Neuronal stem cell (in vitro differentiated cells): ENCODE measurements around the gene RNF20.

ENCODE experiments used
- DNase-seq: peaks from one replicate; pipeline ENCODE4 v3.0.0-alpha.2; 2013; ENCODE audit warnings: low spot score
- H2AFZ ChIP-seq: one replicate; pipeline ENCODE4 v1.6.1; 2013; ENCODE audit warnings: mild to moderate bottlenecking, low read length, inconsistent platforms
- H2AK5ac ChIP-seq: 2 replicates; pipeline ENCODE4 v1.6.1; 2013; ENCODE audit warnings: low read depth, mild to moderate bottlenecking, inconsistent platforms, low read length, moderate library complexity, mixed read lengths
- H2BK120ac ChIP-seq: 2 replicates; pipeline ENCODE4 v1.6.1; 2013; ENCODE audit warnings: low read depth, mild to moderate bottlenecking, inconsistent platforms, low read length, moderate library complexity, mixed read lengths
- H2BK12ac ChIP-seq: one replicate; pipeline ENCODE4 v1.6.1; 2013; ENCODE audit warnings: low read length, inconsistent platforms
- H2BK15ac ChIP-seq: 2 replicates; pipeline ENCODE4 v1.6.1; 2013; ENCODE audit warnings: mild to moderate bottlenecking, low read length, inconsistent platforms, mixed read lengths
- H2BK5ac ChIP-seq: one replicate; pipeline ENCODE4 v1.6.1; 2013; ENCODE audit warnings: inconsistent platforms, mild to moderate bottlenecking, low read length, moderate library complexity
- H3K14ac ChIP-seq: one replicate; pipeline ENCODE4 v1.6.1; 2013; ENCODE audit warnings: low read length, inconsistent platforms
- H3K18ac ChIP-seq: 2 replicates; pipeline ENCODE4 v1.6.1; 2013; ENCODE audit warnings: low read length, inconsistent platforms
- H3K23ac ChIP-seq: 2 replicates; pipeline ENCODE4 v1.6.1; 2013; ENCODE audit warnings: low read depth, mild to moderate bottlenecking, mixed read lengths, low read length, inconsistent platforms; ENCODE audit not compliant: poor library complexity
- H3K27ac ChIP-seq: replicated peaks from 3 replicates; pipeline ENCODE4 v1.5.1; 2013; ENCODE audit warnings: low read length, inconsistent platforms
- H3K27me3 ChIP-seq, 3 experiments: 2 replicates each; pipeline ENCODE4 v1.6.1; 2013; ENCODE audit warnings: low read length in 3 of 3, mild to moderate bottlenecking in 2 of 3, inconsistent platforms in 1 of 3, low read depth in 1 of 3, mixed read lengths in 1 of 3, moderate library complexity in 1 of 3; ENCODE audit not compliant: control insufficient read depth in 3 of 3, insufficient read depth in 3 of 3
- H3K36me3 ChIP-seq, 2 donors: replicated peaks in 1 of 2; 2 replicates each; pipeline ENCODE4 v1.6.1; 2013; ENCODE audit warnings: low read length in 2 of 2; ENCODE audit not compliant: control insufficient read depth in 2 of 2, insufficient read depth in 2 of 2
- H3K4ac ChIP-seq: 2 replicates; pipeline ENCODE4 v1.6.1; 2013; ENCODE audit warnings: inconsistent platforms, mild to moderate bottlenecking, low read length, moderate library complexity
- H3K4me1 ChIP-seq, 2 donors: 1 replicate in 1 of 2; 2 replicates in 1 of 2; pipeline ENCODE4 v1.6.1; 2013; ENCODE audit warnings: low read length in 2 of 2, low read depth in 1 of 2; ENCODE audit not compliant: control insufficient read depth in 2 of 2, insufficient read depth in 1 of 2
- H3K4me2 ChIP-seq: one replicate; pipeline ENCODE4 v1.6.1; 2013; ENCODE audit warnings: mild to moderate bottlenecking, low read length, inconsistent platforms; ENCODE audit not compliant: insufficient read depth, poor library complexity, severe bottlenecking
- H3K4me3 ChIP-seq, 2 donors: 2 replicates each; pipeline ENCODE4 v1.5.1; 2013; ENCODE audit warnings: low read length in 2 of 2, mild to moderate bottlenecking in 2 of 2, inconsistent platforms in 1 of 2, moderate library complexity in 1 of 2
- H3K79me1 ChIP-seq: one replicate; pipeline ENCODE4 v1.6.1; 2013; ENCODE audit warnings: low read depth, mild to moderate bottlenecking, inconsistent platforms, low read length, moderate library complexity
- H3K9ac ChIP-seq: one replicate; pipeline ENCODE4 v1.6.1; 2013; ENCODE audit warnings: mild to moderate bottlenecking, low read depth, low read length, inconsistent platforms; ENCODE audit not compliant: poor library complexity
- H3K9me3 ChIP-seq, 2 donors: replicated peaks in 1 of 2; 2 replicates each; pipeline versions ENCODE3 to v1.6.1; 2013; ENCODE audit warnings: low read length in 2 of 2, mild to moderate bottlenecking in 2 of 2, inconsistent platforms in 1 of 2, low read depth in 1 of 2, mixed read lengths in 1 of 2, moderate library complexity in 1 of 2; ENCODE audit not compliant: control insufficient read depth in 2 of 2, insufficient read depth in 1 of 2
- H4K8ac ChIP-seq: one replicate; pipeline ENCODE4 v1.6.1; 2013; ENCODE audit warnings: low read depth, mild to moderate bottlenecking, inconsistent platforms, low read length, moderate library complexity
- H4K91ac ChIP-seq: one replicate; pipeline ENCODE4 v1.6.1; 2013; ENCODE audit warnings: low read length, low read depth, mild to moderate bottlenecking, inconsistent platforms; ENCODE audit not compliant: poor library complexity
- WGBS, 2 donors: extraction: QIAGEN DNeasy Blood & Tissue Kit; methylation state at CpG; one replicate each; pipeline ENCODE4 v1.1.7; 2013; ENCODE audit warnings: missing lambda C conversion rate in 2 of 2, mixed read lengths in 1 of 2; ENCODE audit not compliant: insufficient read length in 2 of 2, insufficient replicate concordance in 1 of 2; ENCODE audit errors: extremely low coverage in 2 of 2; 5-methylcytosine and 5-hydroxymethylcytosine counted together

The RNF20 gene

DNA sequence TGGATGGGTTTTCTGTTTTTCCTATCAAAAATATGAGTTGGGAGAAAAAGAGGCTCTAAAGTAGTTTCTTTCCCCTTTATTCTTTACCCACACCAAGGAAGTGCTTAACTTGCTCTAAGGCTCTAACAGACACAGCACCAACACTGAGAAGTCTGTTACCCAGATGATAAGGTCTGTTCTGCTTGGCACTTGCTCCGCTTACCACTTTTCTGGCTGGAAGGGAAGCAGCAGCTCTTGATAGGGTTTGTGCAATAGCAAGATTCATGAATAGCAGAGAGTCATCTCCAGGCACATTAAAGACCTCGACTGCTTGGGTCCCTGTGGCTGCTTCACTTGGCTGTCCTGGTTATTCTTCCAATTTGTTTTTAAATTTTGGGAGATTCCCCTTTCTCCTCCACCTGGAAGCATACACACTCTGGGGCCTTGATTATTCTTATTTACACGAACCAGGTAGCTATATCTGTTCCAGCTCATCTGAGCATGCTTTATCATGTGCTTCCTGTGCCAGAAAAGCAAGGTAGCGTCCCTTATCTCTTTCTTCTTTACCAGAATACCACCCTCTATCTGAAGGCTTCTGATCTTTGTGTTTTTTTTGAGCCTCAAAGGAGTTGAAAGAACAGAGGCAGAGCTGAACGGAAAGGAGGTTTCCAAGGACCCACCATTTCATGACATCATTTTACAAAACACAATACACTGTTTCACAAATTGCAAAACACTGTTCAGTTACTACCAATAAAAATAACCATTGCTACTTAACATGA is 36.3 kb downstream of the RNF20 start:
- no peaks in the 10 kb centered on the region for H3K79me1 ChIP-seq
- H3K4me1 ChIP-seq = peaks cover 1 to 5% of the 10 kb centered on the region in 2 donors
- no peak overlapping the region for H2BK120ac ChIP-seq
- H3K36me3 ChIP-seq = peaks cover 2 to 46% of the 10 kb centered on the region in 2 donors
- WGBS, 2 donors = no CpG with 5 or more reads among the region's 5 CpGs
- no peaks in the 10 kb centered on the region for H3K27me3 ChIP-seq
- no peak overlapping the region for H3K4ac ChIP-seq
- no peak overlapping the region for H3K9ac ChIP-seq
- no peak overlapping the region for H2BK15ac ChIP-seq
- no peak overlapping the region for H2AFZ ChIP-seq
- no peak overlapping the region for H3K23ac ChIP-seq
- H4K91ac ChIP-seq = no peak overlapping the region
- H3K4me3 ChIP-seq = no peak overlapping the region
- no peak overlapping the region for H3K18ac ChIP-seq
- DNase-seq = no peak
- H3K27ac ChIP-seq = no peak overlapping the region
- no peak overlapping the region for H4K8ac ChIP-seq
- no peak overlapping the region for H2BK5ac ChIP-seq
- no peak overlapping the region for H3K4me2 ChIP-seq
- H2AK5ac ChIP-seq = no peak overlapping the region
- H3K9me3 ChIP-seq = no peaks in the 10 kb centered on the region
- H3K14ac ChIP-seq = no peak overlapping the region
- H2BK12ac ChIP-seq = no peak overlapping the region

DNA sequence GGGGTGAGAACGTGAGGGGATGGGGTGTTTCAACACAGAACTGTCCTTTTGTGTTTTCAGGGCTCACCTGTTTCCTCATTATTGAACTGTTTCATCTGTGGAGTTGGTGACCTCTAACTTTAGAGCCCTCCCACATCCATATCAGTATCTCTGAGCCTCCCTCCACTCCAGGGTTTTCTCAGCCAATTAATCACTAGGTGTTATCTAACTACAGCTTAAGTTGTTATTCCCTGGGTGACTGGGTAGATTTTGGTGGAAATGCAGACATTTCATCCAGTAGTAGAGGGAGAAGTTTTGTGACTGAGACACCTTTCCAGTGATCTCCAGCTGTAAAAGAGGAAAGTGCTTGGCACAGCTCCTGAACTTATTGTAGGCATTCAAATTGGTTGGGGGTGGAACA is 37.5 kb downstream of the RNF20 start:
- no peak overlapping the region for H3K4me3 ChIP-seq
- peaks cover 1 to 5% of the 10 kb centered on the region in 2 donors for H3K4me1 ChIP-seq
- H2BK120ac ChIP-seq = no peak overlapping the region
- no peak for DNase-seq
- peaks cover 2 to 34% of the 10 kb centered on the region in 2 donors for H3K36me3 ChIP-seq
- H3K14ac ChIP-seq = no peak overlapping the region
- H3K27ac ChIP-seq = no peak overlapping the region
- no peak overlapping the region for H4K91ac ChIP-seq
- no peaks in the 10 kb centered on the region for H3K79me1 ChIP-seq
- no peak overlapping the region for H2AK5ac ChIP-seq
- no peak overlapping the region for H2BK15ac ChIP-seq
- no peak overlapping the region for H3K23ac ChIP-seq
- no peak overlapping the region for H3K4me2 ChIP-seq
- H3K27me3 ChIP-seq = no peaks in the 10 kb centered on the region
- no peak overlapping the region for H2AFZ ChIP-seq
- H3K18ac ChIP-seq = no peak overlapping the region
- H2BK5ac ChIP-seq = no peak overlapping the region
- no peaks in the 10 kb centered on the region for H3K9me3 ChIP-seq
- WGBS, 2 donors = no CpG with 5 or more reads among the region's 1 CpG
- no peak overlapping the region for H3K9ac ChIP-seq
- no peak overlapping the region for H2BK12ac ChIP-seq
- no peak overlapping the region for H4K8ac ChIP-seq
- H3K4ac ChIP-seq = no peak overlapping the region

DNA sequence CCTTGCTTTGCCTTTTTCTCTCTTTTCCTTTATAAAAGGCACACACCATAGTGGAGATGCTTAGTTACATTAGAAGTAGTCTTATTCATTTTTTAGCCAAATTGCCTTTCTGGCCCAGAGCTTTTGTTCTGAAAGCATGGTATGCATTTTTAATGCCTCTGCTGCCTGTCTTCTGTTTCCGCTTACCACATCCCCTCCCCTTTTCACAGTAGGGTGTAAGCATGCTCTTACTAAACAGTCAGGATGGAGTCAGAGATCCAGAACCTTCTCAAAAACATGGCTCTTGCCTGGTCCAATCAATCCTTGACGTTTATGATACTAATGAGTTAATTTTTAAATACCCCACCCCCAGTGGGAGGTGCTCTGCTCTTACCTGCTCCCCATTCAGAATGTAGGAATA is 38.7 kb downstream of the RNF20 start:
- no peak overlapping the region for H2AK5ac ChIP-seq
- no peaks in the 10 kb centered on the region for H3K79me1 ChIP-seq
- peaks cover 2 to 24% of the 10 kb centered on the region in 2 donors for H3K36me3 ChIP-seq
- H3K4ac ChIP-seq = no peak overlapping the region
- no peak overlapping the region for H3K9ac ChIP-seq
- no peak overlapping the region for H3K4me3 ChIP-seq
- no peak overlapping the region for H3K14ac ChIP-seq
- H2BK12ac ChIP-seq = no peak overlapping the region
- DNase-seq = no peak
- no peak overlapping the region for H2BK120ac ChIP-seq
- no peak overlapping the region for H3K18ac ChIP-seq
- no peak overlapping the region for H2BK15ac ChIP-seq
- no peaks in the 10 kb centered on the region for H3K9me3 ChIP-seq
- no peak overlapping the region for H2AFZ ChIP-seq
- H3K27ac ChIP-seq = no peak overlapping the region
- H3K4me2 ChIP-seq = no peak overlapping the region
- no CpG with 5 or more reads among the region's 2 CpGs for WGBS, 2 donors
- no peak overlapping the region for H2BK5ac ChIP-seq
- no peaks in the 10 kb centered on the region for H3K27me3 ChIP-seq
- H4K91ac ChIP-seq = no peak overlapping the region
- no peak overlapping the region for H3K23ac ChIP-seq
- H4K8ac ChIP-seq = no peak overlapping the region
- H3K4me1 ChIP-seq = peaks cover 1 to 5% of the 10 kb centered on the region in 2 donors

DNA sequence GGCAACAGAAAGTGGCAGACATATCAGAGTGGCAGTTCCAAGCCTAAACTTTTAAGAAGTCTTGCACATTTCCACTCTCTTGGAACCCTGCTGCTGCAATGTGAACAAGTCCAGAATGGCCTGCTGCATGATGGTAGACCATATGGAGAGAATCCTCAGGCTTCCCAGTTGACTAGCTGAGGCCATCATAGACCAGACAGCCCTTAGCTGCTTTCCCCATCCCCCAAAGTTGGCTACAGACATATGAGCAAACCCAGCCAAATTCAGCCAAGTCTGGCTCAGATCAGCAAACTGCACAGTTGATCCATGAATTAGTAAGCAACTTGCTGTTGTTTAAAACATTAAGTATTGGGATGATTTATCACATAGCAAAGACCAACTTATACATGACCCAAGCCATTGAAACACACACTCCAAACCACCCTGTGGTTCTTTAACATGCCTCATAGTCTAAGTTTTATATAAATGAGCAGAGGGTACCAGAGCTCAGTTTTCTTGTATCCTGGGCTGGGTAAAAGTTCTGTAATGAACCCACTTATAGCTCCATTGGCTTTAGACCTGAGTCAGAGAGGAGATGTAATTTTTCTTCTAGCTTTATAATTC is 41.2 kb downstream of the RNF20 start:
- Histone ChIP-seq H3K9me3 (no peaks in the 10 kb centered on the region), H3K27ac (no peak overlapping the region), H4K8ac (no peak overlapping the region), H4K91ac (no peak overlapping the region), H3K4me3 (no peak overlapping the region), H3K4me1 (peaks cover 4 to 9% of the 10 kb centered on the region in 2 donors), H2BK120ac (no peak overlapping the region), H3K23ac (no peak overlapping the region), H2AFZ (no peak overlapping the region), H2BK12ac (no peak overlapping the region), H2AK5ac (no peak overlapping the region), H3K36me3 (peaks cover 0 to 6% of the 10 kb centered on the region in 2 donors), H3K27me3 (no peaks in the 10 kb centered on the region), H3K18ac (no peak overlapping the region), H3K4me2 (no peak overlapping the region), H2BK15ac (no peak overlapping the region), H3K79me1 (no peaks in the 10 kb centered on the region), H3K14ac (no peak overlapping the region), H2BK5ac (no peak overlapping the region), H3K9ac (no peak overlapping the region), H3K4ac (no peak overlapping the region)
- no peak for DNase-seq
